Mammary epithelial cell (primary cell): ENCODE data around the gene FOXRED1.

Experiments used
- CTCF ChIP-seq, 2 donors: IDR thresholded peaks in 1 of 2; conservative IDR thresholded peaks in 1 of 2; 2 replicates each; pipeline ENCODE4 v1.5.1; 2011 to 2012; ENCODE audit warnings: inconsistent platforms in 2 of 2, low read length in 2 of 2, mild to moderate bottlenecking in 2 of 2, control low read depth in 1 of 2, low read depth in 1 of 2; ENCODE audit not compliant: insufficient read depth in 1 of 2; ENCODE audit errors: extremely low read depth in 1 of 2
- EZH2 ChIP-seq: IDR thresholded peaks from 2 replicates; pipeline ENCODE4 v1.6.1; 2012; ENCODE audit warnings: low read length, inconsistent platforms, borderline replicate concordance

- TF ChIP-seq CTCF (conservative IDR thresholded peaks at IDR 0.05 in 1 of 2, IDR thresholded peaks at IDR 0.05 in 1 of 2; ENCODE audit: extremely low read depth in 1 of 2, insufficient read depth in 1 of 2, low read depth in 1 of 2, low read length in 2 of 2) (no peak), EZH2 (no peak)
Observed at GRCh38 chr11:126280595-126280994, 11.6 kb downstream of the FOXRED1 start.
